GM12878 (cell line): Measurements from ENCODE around the gene GABPB2. TPM values are rescaled to one million over a fixed set of nuclear protein-coding genes. Genes with fewer than 3 reads are reported as not detected.

Experiments
- CHD1 ChIP-seq: IDR thresholded peaks from 2 replicates; pipeline ENCODE4 v1.6.1; 2012; ENCODE audit warnings: low read depth, low read length, improper control_type of control experiment
- ESRRA ChIP-seq: IDR thresholded peaks from 2 replicates; pipeline ENCODE4 v1.6.1; 2012; ENCODE audit warnings: mild to moderate bottlenecking, low read length, improper control_type of control experiment
- ETV6 ChIP-seq, 2 experiments: fragments of 450-650 bp in 1 of 2; IDR thresholded peaks in 1 of 2; conservative IDR thresholded peaks in 1 of 2; 2 replicates each; pipeline ENCODE4 v1.6.1; 2014; ENCODE audit warnings: antibody characterized with exemption in 1 of 2, borderline replicate concordance in 1 of 2, low read depth in 1 of 2, mild to moderate bottlenecking in 1 of 2, moderate library complexity in 1 of 2
- FOXK2 ChIP-seq: fragments of 450-650 bp; IDR thresholded peaks from 2 replicates; pipeline ENCODE4 v1.6.1; 2017; ENCODE audit warnings: mild to moderate bottlenecking, moderate library complexity
- HCFC1 ChIP-seq: fragments of 150-350 bp; IDR thresholded peaks from 2 replicates; pipeline ENCODE4 v1.6.1; 2014; ENCODE audit warnings: low read length
- HDAC2 ChIP-seq: fragments of 200-600 bp; sonication (generic); IDR thresholded peaks from 2 replicates; pipeline ENCODE4 v1.6.1; 2017
- HDGF ChIP-seq: fragments of 450-650 bp; IDR thresholded peaks from 2 replicates; pipeline ENCODE4 v1.6.1; 2016; ENCODE audit warnings: antibody characterized with exemption
- LARP7 ChIP-seq: fragments of 450-650 bp; IDR thresholded peaks from 2 replicates; pipeline ENCODE4 v1.6.1; 2017; ENCODE audit warnings: mild to moderate bottlenecking
- MEF2B ChIP-seq: fragments of 450-650 bp; IDR thresholded peaks from 2 replicates; pipeline ENCODE4 v1.6.1; 2018; ENCODE audit warnings: mild to moderate bottlenecking, moderate library complexity; ENCODE audit not compliant: partially characterized antibody, poor library complexity, severe bottlenecking
- MTA3 ChIP-seq: IDR thresholded peaks from 2 replicates; pipeline ENCODE4 v1.6.1; 2012; ENCODE audit warnings: low read length, inconsistent platforms, borderline replicate concordance
- NFXL1 ChIP-seq: fragments of 450-650 bp; IDR thresholded peaks from 2 replicates; pipeline ENCODE4 v1.6.1; 2017; ENCODE audit warnings: antibody characterized with exemption, mild to moderate bottlenecking, borderline replicate concordance
- PAX5 ChIP-seq: IDR thresholded peaks from 2 replicates; pipeline ENCODE4 v1.6.1; 2011; ENCODE audit warnings: low read depth, low read length, borderline replicate concordance
- SMC3 ChIP-seq: IDR thresholded peaks from 2 replicates; pipeline ENCODE4 v1.6.1; 2011; ENCODE audit warnings: low read length, improper control_type of control experiment, borderline replicate concordance
- STAT1 ChIP-seq: fragments of 450-650 bp; conservative IDR thresholded peaks from 2 replicates; pipeline ENCODE4 v1.6.1; 2014; ENCODE audit warnings: antibody characterized with exemption, mild to moderate bottlenecking
- ZBED1 ChIP-seq: IDR thresholded peaks from 2 replicates; pipeline ENCODE4 v1.6.1; 2016; ENCODE audit warnings: borderline replicate concordance
- polyA plus RNA-seq, 11 experiments: library from polyadenylated mRNA; depleted of rRNA in 4 of 11; unstranded in 6 of 11; stranded (reverse) in 5 of 11; fragments of >200 nt; fragmentation: Nextera tagmentation in 4 of 11; fragmentation: Illumina TruSeq in 1 of 11; extraction: Ambion mirVana in 4 of 11; extraction: Trizol in 1 of 11; gene quantifications; 1 replicate in 1 of 11; 2 replicates in 10 of 11; pipeline versions ENCODE4 v1.2.1 to v1.2.3, GENCODE V29; 2011 to 2016; ENCODE audit warnings: inconsistent platforms in 2 of 11, missing spikeins in 2 of 11, low read depth in 1 of 11
- total RNA-seq, 4 experiments: library from RNA; depleted of rRNA in 3 of 4; stranded (reverse); fragments of >200 nt in 3 of 4; fragmentation: Illumina TruSeq in 1 of 4; extraction: Trizol in 1 of 4; gene quantifications; 2 replicates each; pipeline versions ENCODE4 v1.2.1 to v1.2.3, GENCODE V29; 2013 to 2021
- TF ChIP-seq, protein P1 (sequence below): fragments of 450-650 bp; IDR thresholded peaks from 2 replicates; pipeline ENCODE4 v1.6.1; 2017; ENCODE audit warnings: mild to moderate bottlenecking, low read depth, inconsistent platforms; ENCODE audit not compliant: poor library complexity, severe bottlenecking
- TF ChIP-seq, protein P2 (sequence below): fragments of 450-650 bp; formaldehyde crosslinking; IDR thresholded peaks from 2 replicates; pipeline ENCODE4 v1.4.0; 2022; ENCODE audit warnings: mild to moderate bottlenecking, moderate library complexity
- TF ChIP-seq, protein P3 (sequence below): fragments of 450-650 bp; IDR thresholded peaks from 2 replicates; pipeline ENCODE4 v1.6.1; 2017; ENCODE audit warnings: mild to moderate bottlenecking
- TF ChIP-seq, protein P4 (sequence below), 3 experiments: IDR thresholded peaks in 2 of 3; conservative IDR thresholded peaks in 1 of 3; 2 replicates each; pipeline ENCODE4 v1.5.1; 2011; ENCODE audit warnings: low read depth in 3 of 3, low read length in 3 of 3, mild to moderate bottlenecking in 3 of 3, control low read depth in 2 of 3, moderate library complexity in 2 of 3, inconsistent platforms in 1 of 3, mixed read lengths in 1 of 3; ENCODE audit not compliant: control insufficient read depth in 2 of 3, insufficient read depth in 1 of 3; ENCODE audit errors: extremely low read depth in 1 of 3

The GABPB2 gene
- total and polyA plus RNA-seq, 10 of the 15 experiments (the other 5 are each of a cell fraction or from before 2014, with no cell fraction given), result 2.3 to 10.5 (median 6.9) TPM

DNA sequence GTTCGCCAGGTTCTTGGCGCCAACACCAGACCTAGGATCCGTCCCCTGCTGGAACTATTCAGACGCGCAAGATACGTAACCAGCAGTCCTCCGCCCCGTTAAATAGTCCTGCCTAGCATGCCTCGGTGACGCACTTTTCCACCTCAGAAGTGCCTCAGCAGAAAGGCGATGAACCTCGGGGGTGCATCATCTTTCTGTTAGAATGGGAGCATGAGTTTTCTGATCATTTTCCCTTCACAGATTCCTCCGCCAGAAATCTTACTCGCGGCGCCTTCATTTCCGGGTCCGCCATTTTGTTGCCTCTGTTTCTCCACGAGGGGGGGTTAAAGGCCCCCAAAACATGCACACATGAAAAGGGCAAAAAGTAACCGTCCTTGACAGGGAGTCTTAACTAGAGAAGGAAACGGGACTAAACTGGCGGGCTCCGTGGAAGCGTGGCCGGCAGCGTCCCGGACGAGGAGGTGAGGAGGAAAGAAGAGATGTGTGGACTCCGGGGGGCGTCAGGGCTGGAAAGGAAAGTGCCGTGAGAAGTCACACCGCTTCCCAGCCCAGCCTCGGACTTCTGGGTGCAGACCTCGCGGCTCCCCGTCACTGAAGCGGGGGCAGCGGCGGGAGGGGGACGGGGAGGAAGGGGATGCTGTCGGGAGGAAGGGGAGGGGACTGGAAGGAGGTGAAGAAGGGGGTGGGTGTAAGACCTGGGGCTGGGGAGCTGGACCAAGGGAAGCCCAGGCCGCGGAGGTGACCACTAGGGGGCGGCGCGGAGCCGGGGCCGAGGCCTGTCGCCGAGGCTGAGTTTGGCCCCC lies at the start of gene GABPB2 (continued):
- TF ChIP-seq MTA3 (no peak), MEF2B (peak; percentile 65), STAT1 (peak; percentile 98), ESRRA (no peak), FOXK2 (0 out of 2 replicates have a peak, but pooled peaks have one; percentile 59), ZBED1 (peak; percentile 22; the same call in 1 of the 2 replicates), LARP7 (peak; percentile 92; the same call in 1 of the 2 replicates), HDAC2 (no peak; the same call in 1 of the 2 replicates), SMC3 (peak; percentile 29; the same call in 1 of the 2 replicates), HDGF (peak; percentile 67; the same call in 1 of the 2 replicates), ETV6 (conservative IDR thresholded peaks at IDR 0.05 in 1 of 2, IDR thresholded peaks at IDR 0.05 in 1 of 2; ENCODE audit: borderline replicate concordance in 1 of 2, low read depth in 1 of 2) (peak in 1 of 2 experiments; percentile 79; a peak in 2 of 4 replicates), CHD1 (no peak), PAX5 (0 out of 2 replicates have a peak, but pooled peaks have one; percentile 38), HCFC1 (peak; percentile 54; the same call in 1 of the 2 replicates), NFXL1 (no peak)
- TF ChIP-seq, protein P1, sequence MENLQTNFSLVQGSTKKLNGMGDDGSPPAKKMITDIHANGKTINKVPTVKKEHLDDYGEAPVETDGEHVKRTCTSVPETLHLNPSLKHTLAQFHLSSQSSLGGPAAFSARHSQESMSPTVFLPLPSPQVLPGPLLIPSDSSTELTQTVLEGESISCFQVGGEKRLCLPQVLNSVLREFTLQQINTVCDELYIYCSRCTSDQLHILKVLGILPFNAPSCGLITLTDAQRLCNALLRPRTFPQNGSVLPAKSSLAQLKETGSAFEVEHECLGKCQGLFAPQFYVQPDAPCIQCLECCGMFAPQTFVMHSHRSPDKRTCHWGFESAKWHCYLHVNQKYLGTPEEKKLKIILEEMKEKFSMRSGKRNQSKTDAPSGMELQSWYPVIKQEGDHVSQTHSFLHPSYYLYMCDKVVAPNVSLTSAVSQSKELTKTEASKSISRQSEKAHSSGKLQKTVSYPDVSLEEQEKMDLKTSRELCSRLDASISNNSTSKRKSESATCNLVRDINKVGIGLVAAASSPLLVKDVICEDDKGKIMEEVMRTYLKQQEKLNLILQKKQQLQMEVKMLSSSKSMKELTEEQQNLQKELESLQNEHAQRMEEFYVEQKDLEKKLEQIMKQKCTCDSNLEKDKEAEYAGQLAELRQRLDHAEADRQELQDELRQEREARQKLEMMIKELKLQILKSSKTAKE, result peak; percentile 98
- TF ChIP-seq, protein P2, sequence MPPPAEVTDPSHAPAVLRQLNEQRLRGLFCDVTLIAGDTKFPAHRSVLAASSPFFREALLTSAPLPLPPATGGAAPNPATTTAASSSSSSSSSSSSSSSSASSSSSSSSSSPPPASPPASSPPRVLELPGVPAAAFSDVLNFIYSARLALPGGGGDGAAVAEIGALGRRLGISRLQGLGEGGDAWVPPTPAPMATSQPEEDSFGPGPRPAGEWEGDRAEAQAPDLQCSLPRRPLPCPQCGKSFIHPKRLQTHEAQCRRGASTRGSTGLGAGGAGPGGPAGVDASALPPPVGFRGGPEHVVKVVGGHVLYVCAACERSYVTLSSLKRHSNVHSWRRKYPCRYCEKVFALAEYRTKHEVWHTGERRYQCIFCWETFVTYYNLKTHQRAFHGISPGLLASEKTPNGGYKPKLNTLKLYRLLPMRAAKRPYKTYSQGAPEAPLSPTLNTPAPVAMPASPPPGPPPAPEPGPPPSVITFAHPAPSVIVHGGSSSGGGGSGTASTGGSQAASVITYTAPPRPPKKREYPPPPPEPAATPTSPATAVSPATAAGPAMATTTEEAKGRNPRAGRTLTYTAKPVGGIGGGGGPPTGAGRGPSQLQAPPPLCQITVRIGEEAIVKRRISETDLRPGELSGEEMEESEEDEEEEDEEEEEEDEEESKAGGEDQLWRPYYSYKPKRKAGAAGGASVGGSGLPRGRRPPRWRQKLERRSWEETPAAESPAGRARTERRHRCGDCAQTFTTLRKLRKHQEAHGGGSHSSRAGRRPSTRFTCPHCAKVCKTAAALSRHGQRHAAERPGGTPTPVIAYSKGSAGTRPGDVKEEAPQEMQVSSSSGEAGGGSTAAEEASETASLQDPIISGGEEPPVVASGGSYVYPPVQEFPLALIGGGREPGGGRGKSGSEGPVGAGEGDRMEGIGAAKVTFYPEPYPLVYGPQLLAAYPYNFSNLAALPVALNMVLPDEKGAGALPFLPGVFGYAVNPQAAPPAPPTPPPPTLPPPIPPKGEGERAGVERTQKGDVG (CRISPR knock-in tag), result no peak; the same call in 1 of the 2 replicates
- TF ChIP-seq, protein P3, sequence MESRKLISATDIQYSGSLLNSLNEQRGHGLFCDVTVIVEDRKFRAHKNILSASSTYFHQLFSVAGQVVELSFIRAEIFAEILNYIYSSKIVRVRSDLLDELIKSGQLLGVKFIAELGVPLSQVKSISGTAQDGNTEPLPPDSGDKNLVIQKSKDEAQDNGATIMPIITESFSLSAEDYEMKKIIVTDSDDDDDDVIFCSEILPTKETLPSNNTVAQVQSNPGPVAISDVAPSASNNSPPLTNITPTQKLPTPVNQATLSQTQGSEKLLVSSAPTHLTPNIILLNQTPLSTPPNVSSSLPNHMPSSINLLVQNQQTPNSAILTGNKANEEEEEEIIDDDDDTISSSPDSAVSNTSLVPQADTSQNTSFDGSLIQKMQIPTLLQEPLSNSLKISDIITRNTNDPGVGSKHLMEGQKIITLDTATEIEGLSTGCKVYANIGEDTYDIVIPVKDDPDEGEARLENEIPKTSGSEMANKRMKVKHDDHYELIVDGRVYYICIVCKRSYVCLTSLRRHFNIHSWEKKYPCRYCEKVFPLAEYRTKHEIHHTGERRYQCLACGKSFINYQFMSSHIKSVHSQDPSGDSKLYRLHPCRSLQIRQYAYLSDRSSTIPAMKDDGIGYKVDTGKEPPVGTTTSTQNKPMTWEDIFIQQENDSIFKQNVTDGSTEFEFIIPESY, result peak; percentile 15; the same call in 1 of the 2 replicates
- TF ChIP-seq, protein P4, sequence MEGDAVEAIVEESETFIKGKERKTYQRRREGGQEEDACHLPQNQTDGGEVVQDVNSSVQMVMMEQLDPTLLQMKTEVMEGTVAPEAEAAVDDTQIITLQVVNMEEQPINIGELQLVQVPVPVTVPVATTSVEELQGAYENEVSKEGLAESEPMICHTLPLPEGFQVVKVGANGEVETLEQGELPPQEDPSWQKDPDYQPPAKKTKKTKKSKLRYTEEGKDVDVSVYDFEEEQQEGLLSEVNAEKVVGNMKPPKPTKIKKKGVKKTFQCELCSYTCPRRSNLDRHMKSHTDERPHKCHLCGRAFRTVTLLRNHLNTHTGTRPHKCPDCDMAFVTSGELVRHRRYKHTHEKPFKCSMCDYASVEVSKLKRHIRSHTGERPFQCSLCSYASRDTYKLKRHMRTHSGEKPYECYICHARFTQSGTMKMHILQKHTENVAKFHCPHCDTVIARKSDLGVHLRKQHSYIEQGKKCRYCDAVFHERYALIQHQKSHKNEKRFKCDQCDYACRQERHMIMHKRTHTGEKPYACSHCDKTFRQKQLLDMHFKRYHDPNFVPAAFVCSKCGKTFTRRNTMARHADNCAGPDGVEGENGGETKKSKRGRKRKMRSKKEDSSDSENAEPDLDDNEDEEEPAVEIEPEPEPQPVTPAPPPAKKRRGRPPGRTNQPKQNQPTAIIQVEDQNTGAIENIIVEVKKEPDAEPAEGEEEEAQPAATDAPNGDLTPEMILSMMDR (IDR thresholded peaks at IDR 0.05 in 2 of 3, conservative IDR thresholded peaks at IDR 0.05 in 1 of 3; ENCODE audit: control insufficient read depth in 2 of 3, extremely low read depth in 1 of 3, insufficient read depth in 1 of 3, low read depth in 3 of 3, low read length in 3 of 3), result peak; percentile 82 to 98 (median 85)
